ENCODE measurements around the gene TACR1. TPM values are rescaled to one million over a fixed set of nuclear protein-coding genes. Genes with fewer than 3 reads are reported as not detected.

The TACR1 gene
- total RNA-seq, 2 donors from 2014 or later, result 0.07 to 0.16 TPM

- TF ChIP-seq CTCF (IDR thresholded peaks at IDR 0.05), result no peak
- Histone ChIP-seq H3K9me3 (peaks cover 0 to 5% of the 10 kb centered on the region in 2 donors), H3K4me1 (no peaks in the 10 kb centered on the region), H3K27ac (no peak overlapping the region), H3K36me3 (no peaks in the 10 kb centered on the region), H3K4me3 (no peak overlapping the region), H3K27me3 (no peaks in the 10 kb centered on the region)
- no peak for DNase-seq (ENCODE audit: low spot score)
Measured at GRCh38 chr2:75010571-75010970, 188.7 kb downstream of the TACR1 start.

- no peaks in the 10 kb centered on the region for H3K9me3 ChIP-seq
- no peak for DNase-seq (ENCODE audit: low spot score)
- H3K27me3 ChIP-seq, result no peaks in the 10 kb centered on the region
- no peaks in the 10 kb centered on the region for H3K4me1 ChIP-seq
- no peak overlapping the region for H3K27ac ChIP-seq
- H3K36me3 ChIP-seq, result no peaks in the 10 kb centered on the region
- H3K4me3 ChIP-seq, result no peak overlapping the region
- no peak for TF ChIP-seq CTCF (IDR thresholded peaks at IDR 0.05)
Measured at GRCh38 chr2:75007819-75008218, 191.5 kb downstream of the TACR1 start.

- DNase-seq (ENCODE audit: low spot score), result no peak
- no peak overlapping the region for H3K4me3 ChIP-seq
- no peak for TF ChIP-seq CTCF (IDR thresholded peaks at IDR 0.05)
- no peaks in the 10 kb centered on the region for H3K4me1 ChIP-seq
- H3K9me3 ChIP-seq, result no peaks in the 10 kb centered on the region
- no peaks in the 10 kb centered on the region for H3K27me3 ChIP-seq
- no peak overlapping the region for H3K27ac ChIP-seq
- no peaks in the 10 kb centered on the region for H3K36me3 ChIP-seq
Measured at GRCh38 chr2:75007061-75007460, 192.3 kb downstream of the TACR1 start.

- TF ChIP-seq CTCF (IDR thresholded peaks at IDR 0.05), result no peak
- no peak overlapping the region for H3K4me3 ChIP-seq
- no peak overlapping the region for H3K27ac ChIP-seq
- DNase-seq (ENCODE audit: low spot score), result no peak
- H3K36me3 ChIP-seq, result no peaks in the 10 kb centered on the region
- no peaks in the 10 kb centered on the region for H3K27me3 ChIP-seq
- H3K9me3 ChIP-seq, result no peaks in the 10 kb centered on the region
- no peaks in the 10 kb centered on the region for H3K4me1 ChIP-seq
Measured at GRCh38 chr2:75006041-75006440, 193.3 kb downstream of the TACR1 start.

- TF ChIP-seq CTCF (IDR thresholded peaks at IDR 0.05), result no peak
- no peak overlapping the region for H3K27ac ChIP-seq
Measured at GRCh38 chr2:75003773-75004172, 195.5 kb downstream of the TACR1 start.

GRCh38 chr2:75003276-75003675, 196.0 kb downstream of the TACR1 start:
- no peaks in the 10 kb centered on the region for H3K4me1 ChIP-seq
- H3K36me3 ChIP-seq, result no peaks in the 10 kb centered on the region
- no peak overlapping the region for H3K4me3 ChIP-seq
- H3K27me3 ChIP-seq, result no peaks in the 10 kb centered on the region
- no peak overlapping the region for H3K27ac ChIP-seq
- DNase-seq (ENCODE audit: low spot score), result no peak
- peaks cover 0 to 4% of the 10 kb centered on the region in 2 donors for H3K9me3 ChIP-seq
- TF ChIP-seq CTCF (IDR thresholded peaks at IDR 0.05), result no peak

More at GRCh38 chr2:75003773-75004172, 195.5 kb downstream of the TACR1 start:
- H3K36me3 ChIP-seq, result no peaks in the 10 kb centered on the region
- H3K9me3 ChIP-seq, result no peaks in the 10 kb centered on the region
- no peaks in the 10 kb centered on the region for H3K27me3 ChIP-seq
- DNase-seq (ENCODE audit: low spot score), result no peak
- H3K4me1 ChIP-seq, result no peaks in the 10 kb centered on the region
- H3K4me3 ChIP-seq, result no peak overlapping the region
